Loucy (cell line): ENCODE results near the gene RXYLT1.

ENCODE experiments used
- CTCF ChIP-seq: fragments of 200-600 bp; sonication (generic); conservative IDR thresholded peaks from 2 replicates; pipeline ENCODE4 v1.5.1; 2014; ENCODE audit warnings: mild to moderate bottlenecking, antibody characterized with exemption, low read length
- EZH2phosphoT487 ChIP-seq: fragments of 200-600 bp; IDR thresholded peaks from 2 replicates; pipeline ENCODE4 v1.6.1; 2018; ENCODE audit warnings: antibody characterized with exemption, mild to moderate bottlenecking, moderate library complexity, borderline replicate concordance

GRCh38 chr12:63777340-63777739 is 2.4 kb upstream of the RXYLT1 start:
- TF ChIP-seq CTCF (no peak), EZH2phosphoT487 (no peak)
